ENCODE results near the gene CTU1. TPM values are rescaled to one million over a fixed set of nuclear protein-coding genes. Genes with fewer than 3 reads are reported as not detected.

Gene CTU1
- total RNA-seq, 4 donors from 2014 or later = 7.1 to 14.2 (median 9.5) TPM

GRCh38 chr19:51124729-51125128 lies 16.5 kb upstream of the CTU1 start, which contains the start of gene SIGLEC9:
Gene SIGLEC9 (plus strand): TSS chr19:51124906. CDS start chr19:51124975, 69 bp downstream.
- ATAC-seq (ENCODE audit: low FRiP score) = no peak
- DNase-seq (ENCODE audit: low spot score) = no peak
- TF ChIP-seq CTCF (IDR thresholded peaks at IDR 0.05) = no peak

- ATAC-seq (ENCODE audit: low FRiP score) (no peak), DNase-seq (ENCODE audit: low spot score) (no peak)
- no peak for TF ChIP-seq CTCF (IDR thresholded peaks at IDR 0.05)
Observed at GRCh38 chr19:51124216-51124615, 16.0 kb upstream of the CTU1 start.

GRCh38 chr19:51123802-51124201 lies 15.6 kb upstream of the CTU1 start:
- no peak for ATAC-seq (ENCODE audit: low FRiP score)
- DNase-seq (ENCODE audit: low spot score) = no peak
- TF ChIP-seq CTCF (IDR thresholded peaks at IDR 0.05) = no peak

GRCh38 chr19:51123381-51123800 lies 15.2 kb upstream of the CTU1 start:
- DNase-seq (ENCODE audit: low spot score) (no peak), ATAC-seq (ENCODE audit: low FRiP score) (no peak)
- TF ChIP-seq CTCF (IDR thresholded peaks at IDR 0.05) = no peak

GRCh38 chr19:51122112-51122981 lies 14.1 kb upstream of the CTU1 start:
- no peak for ATAC-seq (ENCODE audit: low FRiP score)
- no peak for TF ChIP-seq CTCF (IDR thresholded peaks at IDR 0.05)
- DNase-seq (ENCODE audit: low spot score) = no peak

GRCh38 chr19:51121257-51121656 lies 13.0 kb upstream of the CTU1 start:
- TF ChIP-seq CTCF (IDR thresholded peaks at IDR 0.05) = no peak
- no peak for ATAC-seq (ENCODE audit: low FRiP score)
- DNase-seq (ENCODE audit: low spot score) = no peak

- DNase-seq (ENCODE audit: low spot score) = no peak
- TF ChIP-seq CTCF (IDR thresholded peaks at IDR 0.05) = no peak
- no peak for ATAC-seq (ENCODE audit: low FRiP score)
Observed at GRCh38 chr19:51120160-51120559, 12.0 kb upstream of the CTU1 start.

All from omental fat pad (tissue), 4 donors.